Panc1 (cell line): ENCODE results near the gene TMEM151B. TPM values are rescaled to one million over a fixed set of nuclear protein-coding genes. Genes with fewer than 3 reads are reported as not detected.
A peak's percentile ranks its signal among the peaks of the same experiment; 100 is the strongest.

ENCODE experiments used
- ATAC-seq: fragments of 200-7000 bp; cut with Tn5 transposase; 2 replicates; pipeline ENCODE4 v1.9.1; 2020; ENCODE audit warnings: mild to moderate bottlenecking, moderate library complexity
- BruUV-seq: library from RNA; stranded (reverse); fragments of 400-500 nt; replicated peaks from 2 replicates; lab custom pipeline; 2021; lab: Mats Ljungman, UMichigan
- CTCF ChIA-PET: fragments of 300-600 bp; sonication (Branson Sonifier 250); formaldehyde crosslinking; loops from one replicate; lab custom pipeline; 2022; ENCODE audit warnings: antibody characterized with exemption; lab: Charles Lee
- POLR2A ChIA-PET: fragments of 300-600 bp; sonication (Branson Sonifier 250); formaldehyde crosslinking; loops from one replicate; lab custom pipeline; 2022; ENCODE audit warnings: antibody characterized with exemption; lab: Charles Lee
- DNase-seq: peaks from one replicate; pipeline ENCODE4 v3.0.0-alpha.2; 2010; ENCODE audit warnings: low read depth, low spot score
- H3K27ac ChIP-seq: 2 replicates; pipeline ENCODE4 v1.5.1; 2011; ENCODE audit warnings: mild to moderate bottlenecking, low read length, inconsistent platforms
- H3K27me3 ChIP-seq: fragments of 200-500 bp; sonication (Bioruptor generic); 2 replicates; pipeline ENCODE4 v1.6.0; 2014; ENCODE audit warnings: low read length, inconsistent platforms; ENCODE audit not compliant: control insufficient read depth, insufficient read depth
- H3K36me3 ChIP-seq: fragments of 200-500 bp; sonication (Bioruptor generic); 2 replicates; pipeline ENCODE4 v1.5.1; 2014; ENCODE audit warnings: inconsistent platforms, mild to moderate bottlenecking, low read length, moderate library complexity; ENCODE audit not compliant: control insufficient read depth, insufficient read depth
- H3K4me1 ChIP-seq: 2 replicates; pipeline ENCODE4 v1.5.1; 2011; ENCODE audit warnings: inconsistent platforms, mild to moderate bottlenecking, low read length, moderate library complexity; ENCODE audit not compliant: control insufficient read depth, insufficient read depth
- H3K4me3 ChIP-seq, 2 experiments: 2 replicates each; pipeline ENCODE4 v1.5.1; 2011 to 2012; ENCODE audit warnings: low read depth in 2 of 2, low read length in 2 of 2, mild to moderate bottlenecking in 2 of 2, inconsistent platforms in 1 of 2, moderate library complexity in 1 of 2
- H3K9me3 ChIP-seq: fragments of 200-500 bp; sonication (Bioruptor generic); 2 replicates; pipeline ENCODE4 v1.5.1; 2014; ENCODE audit warnings: low read depth, mild to moderate bottlenecking, inconsistent platforms, low read length, moderate library complexity; ENCODE audit not compliant: control insufficient read depth, insufficient read depth
- CTCF ChIP-seq: fragments of 450-650 bp; IDR thresholded peaks from 2 replicates; pipeline ENCODE4 v1.5.1; 2017; ENCODE audit warnings: mild to moderate bottlenecking
- POLR2AphosphoS5 ChIP-seq: IDR thresholded peaks from 2 replicates; pipeline ENCODE4 v1.6.1; 2012; ENCODE audit warnings: mild to moderate bottlenecking, low read depth, low read length, moderate library complexity
- REST ChIP-seq, 2 experiments: IDR thresholded peaks; 2 replicates each; pipeline ENCODE4 v1.6.1; 2011 to 2012; ENCODE audit warnings: low read depth in 2 of 2, control low read depth in 1 of 2, low read length in 1 of 2, mild to moderate bottlenecking in 1 of 2, moderate library complexity in 1 of 2; ENCODE audit not compliant: insufficient read depth in 1 of 2
- SIN3A ChIP-seq: IDR thresholded peaks from 2 replicates; pipeline ENCODE4 v1.6.1; 2012; ENCODE audit warnings: low read depth, mild to moderate bottlenecking, low read length, moderate library complexity, borderline replicate concordance; ENCODE audit not compliant: insufficient read depth
- TCF7L2 ChIP-seq: IDR thresholded peaks from 2 replicates; pipeline ENCODE4 v1.6.1; 2011; ENCODE audit warnings: mild to moderate bottlenecking, low read depth, low read length, inconsistent platforms
- in situ Hi-C: cut with HindIII; loops from 2 replicates; pipeline ENCODE4 v1.10.0; 2016; ENCODE audit warnings: low sequenced_read_pairs, low pct_unique_long_range_greater_than_20kb
- intact Hi-C: fragments of 100-400 bp; cut with micrococcal nuclease; formaldehyde crosslinking; loops from one replicate; pipeline ENCODE4 v1.10.0; 2022; ENCODE audit not compliant: unreplicated experiment
- total RNA-seq: library from RNA; stranded (reverse); gene quantifications from one replicate; pipeline ENCODE4 v1.2.1, GENCODE V29; 2021; ENCODE audit not compliant: unreplicated experiment

TMEM151B gene
- total RNA-seq, 1 experiment from 2014 or later, result 0.18 TPM

- intact Hi-C loops, result no loop called here
These were observed 4.5 kb upstream of the TMEM151B start for GRCh38 chr6:44265722-44266233.

GRCh38 chr6:44266347-44266746 lies 3.9 kb upstream of the TMEM151B start:
- intact Hi-C loops, result no loop called here
- no peaks in the 10 kb centered on the region; the same call in none of the 2 replicates for H3K36me3 ChIP-seq
- POLR2A ChIA-PET, result no interaction called here
- H3K4me1 ChIP-seq, result peaks cover 23% of the 10 kb centered on the region
- H3K27me3 ChIP-seq, result peaks cover 15% of the 10 kb centered on the region
- BruUV-seq, result no TSS peak
- no peaks in the 10 kb centered on the region for H3K9me3 ChIP-seq
- in situ Hi-C loops, result no loop called here
- CTCF ChIA-PET, result no interaction called here
- no peak overlapping the region for H3K4me3 ChIP-seq
- peak overlapping the region; percentile 79; the same call in 1 of the 2 replicates for H3K27ac ChIP-seq
- TF ChIP-seq TCF7L2 (no peak), SIN3A (no peak), POLR2AphosphoS5 (no peak), CTCF (no peak), REST (IDR thresholded peaks at IDR 0.05; ENCODE audit: insufficient read depth in 1 of 2, low read depth in 2 of 2, low read length in 1 of 2) (no peak)
- DNase-seq (no peak), ATAC-seq (no peak)

More at GRCh38 chr6:44265722-44266233, 4.5 kb upstream of the TMEM151B start:
- Histone ChIP-seq H3K27me3 (peaks cover 12% of the 10 kb centered on the region), H3K4me3 (peak overlapping the region; percentile 86), H3K9me3 (no peaks in the 10 kb centered on the region), H3K36me3 (no peaks in the 10 kb centered on the region; the same call in none of the 2 replicates), H3K27ac (peak overlapping the region; percentile 79), H3K4me1 (peaks cover 23% of the 10 kb centered on the region)
- CTCF ChIA-PET, result no interaction called here
- POLR2A ChIA-PET, result no interaction called here
- ATAC-seq, result no peak
- in situ Hi-C loops, result no loop called here
- no TSS peak for BruUV-seq
- DNase-seq, result no peak
- TF ChIP-seq CTCF, result no peak
- TF ChIP-seq SIN3A, result no peak
- TF ChIP-seq POLR2AphosphoS5, result no peak; the same call in 1 of the 2 replicates
- TF ChIP-seq REST (IDR thresholded peaks at IDR 0.05; ENCODE audit: insufficient read depth in 1 of 2, low read depth in 2 of 2, low read length in 1 of 2), result no peak
- TF ChIP-seq TCF7L2, result no peak
